Endothelial cell of umbilical vein (primary cell): ENCODE measurements around the gene ARHGAP42. TPM values are rescaled to one million over a fixed set of nuclear protein-coding genes. Genes with fewer than 3 reads are reported as not detected.

Experiments used
- BruUV-seq: library from RNA; stranded (reverse); fragments of 400-500 nt; replicated peaks from 2 replicates; lab custom pipeline; 2021; lab: Mats Ljungman, UMichigan
- CTCF ChIA-PET: fragments of 300-600, 350-600 bp; sonication (Branson Sonifier 250); formaldehyde crosslinking; loops from one replicate; lab custom pipeline; 2021; ENCODE audit warnings: antibody characterized with exemption, inconsistent platforms; lab: Charles Lee
- POLR2A ChIA-PET: fragments of 300-600, 350-600 bp; sonication (Branson Sonifier 250); formaldehyde crosslinking; loops from one replicate; lab custom pipeline; 2021; ENCODE audit warnings: antibody characterized with exemption, inconsistent platforms; lab: Charles Lee
- DNase-seq: peaks from one replicate; pipeline ENCODE4 v3.0.0-alpha.2; 2011; ENCODE audit warnings: low read depth, low spot score
- FAIRE-seq: peaks from 2 replicates; lab custom pipeline; 2011; peaks lifted over from hg19 to GRCh38; lab: Jason Lieb, UNC
- H2AFZ ChIP-seq: 2 replicates; pipeline ENCODE4 v1.6.0; 2012; ENCODE audit warnings: low read depth, low read length, control low read depth, inconsistent platforms
- H3K27ac ChIP-seq: 2 replicates; pipeline ENCODE4 v1.5.1; 2011; ENCODE audit warnings: low read depth, mild to moderate bottlenecking, control low read depth, low read length, moderate library complexity; ENCODE audit not compliant: insufficient read depth
- H3K27me3 ChIP-seq, 2 experiments: 2 replicates each; pipeline versions ENCODE4 v1.6.0 to v1.6.1; 2011; ENCODE audit warnings: low read length in 2 of 2, mixed read lengths in 1 of 2; ENCODE audit not compliant: control insufficient read depth in 2 of 2, insufficient read depth in 2 of 2
- H3K36me3 ChIP-seq, 2 experiments: 2 replicates in 1 of 2; 3 replicates in 1 of 2; pipeline ENCODE4 v1.5.1; 2011; ENCODE audit warnings: low read length in 2 of 2, mild to moderate bottlenecking in 1 of 2, moderate library complexity in 1 of 2; ENCODE audit not compliant: control insufficient read depth in 2 of 2, insufficient read depth in 2 of 2; ENCODE audit errors: extremely low read depth in 1 of 2
- H3K4me1 ChIP-seq: 3 replicates; pipeline ENCODE4 v1.5.1; 2011; ENCODE audit warnings: mild to moderate bottlenecking, low read length; ENCODE audit not compliant: control insufficient read depth, insufficient read depth; ENCODE audit errors: extremely low read depth
- H3K4me2 ChIP-seq: 2 replicates; pipeline ENCODE4 v1.6.1; 2011; ENCODE audit warnings: low read length, control low read depth, mixed read lengths; ENCODE audit not compliant: insufficient read depth
- H3K4me3 ChIP-seq, 3 experiments: fragments of 200-600 bp in 1 of 3; sonication (generic), shearing (Covaris generic) in 1 of 3; replicated peaks in 1 of 3; 2 replicates each; pipeline ENCODE4 v1.5.1; 2011 to 2016; ENCODE audit warnings: control low read depth in 3 of 3, low read length in 3 of 3, mild to moderate bottlenecking in 2 of 3, inconsistent platforms in 1 of 3, low read depth in 1 of 3, moderate library complexity in 1 of 3; ENCODE audit not compliant: insufficient read depth in 1 of 3
- H3K79me2 ChIP-seq: 2 replicates; pipeline ENCODE4 v1.6.0; 2012; ENCODE audit warnings: low read length, inconsistent platforms; ENCODE audit not compliant: control insufficient read depth, insufficient read depth
- H3K9ac ChIP-seq: replicated peaks from 2 replicates; pipeline ENCODE3; 2011; ENCODE audit warnings: low read length, control low read depth; ENCODE audit not compliant: insufficient read depth; ENCODE audit errors: extremely low read depth
- H3K9me1 ChIP-seq: replicated peaks from 3 replicates; pipeline ENCODE4 v1.6.0; 2011; ENCODE audit warnings: mild to moderate bottlenecking, low read length; ENCODE audit not compliant: control insufficient read depth, insufficient read depth; ENCODE audit errors: extremely low read depth
- H3K9me3 ChIP-seq: replicated peaks from 2 replicates; pipeline ENCODE4 v1.5.1; 2012; ENCODE audit warnings: low read length, inconsistent platforms; ENCODE audit not compliant: control insufficient read depth, insufficient read depth
- H4K20me1 ChIP-seq: replicated peaks from 2 replicates; pipeline ENCODE3; 2011; ENCODE audit warnings: mild to moderate bottlenecking, low read length; ENCODE audit not compliant: control insufficient read depth, insufficient read depth; ENCODE audit errors: extremely low read depth
- GATA2 ChIP-seq: IDR thresholded peaks from 2 replicates; pipeline ENCODE4 v1.7.0; 2011; ENCODE audit warnings: low read depth, mild to moderate bottlenecking, moderate library complexity, mixed read lengths, low read length; ENCODE audit not compliant: insufficient read length, insufficient read depth
- JUN ChIP-seq: IDR thresholded peaks from 2 replicates; pipeline ENCODE4 v1.6.1; 2011; ENCODE audit warnings: borderline replicate concordance, low read depth; ENCODE audit not compliant: insufficient read length, insufficient read depth
- POLR2A ChIP-seq: IDR thresholded peaks from 2 replicates; pipeline ENCODE4 v1.6.1; 2012; ENCODE audit warnings: low read depth, mild to moderate bottlenecking, control low read depth, low read length
- POLR2AphosphoS5 ChIP-seq: IDR thresholded peaks from 2 replicates; pipeline ENCODE4 v1.6.1; 2012; ENCODE audit warnings: low read depth, mild to moderate bottlenecking, control low read depth, low read length, moderate library complexity; ENCODE audit not compliant: insufficient read depth
- dilution Hi-C: fragments of 300-500 bp; cut with MboI; formaldehyde crosslinking; loops from one replicate; pipeline ENCODE4 v1.15.0; 2019; ENCODE audit warnings: low sequenced_read_pairs; ENCODE audit not compliant: extremely low pct_ligation_motif_present
- intact Hi-C: fragments of 100-400 bp; cut with micrococcal nuclease; formaldehyde crosslinking; loops from one replicate; pipeline ENCODE4 v1.10.0; 2022
- polyA plus RNA-seq, 4 experiments: library from polyadenylated mRNA; depleted of rRNA in 3 of 4; stranded (reverse) in 3 of 4; unstranded in 1 of 4; fragments of >200 nt; gene quantifications; 2 replicates each; pipeline versions ENCODE4 v1.2.1 to v1.2.3, GENCODE V29; 2011 to 2012; ENCODE audit warnings: missing spikeins in 1 of 4
- total RNA-seq: library from RNA; stranded (reverse); gene quantifications from 2 replicates; pipeline ENCODE4 v1.2.3, GENCODE V29; 2021
- TF ChIP-seq, protein P1 (sequence below), 2 donors: IDR thresholded peaks; 1 replicate in 1 of 2; 2 replicates in 1 of 2; pipeline ENCODE4 v1.5.1; 2011; ENCODE audit warnings: low read length in 2 of 2, mild to moderate bottlenecking in 2 of 2, moderate library complexity in 2 of 2, control low read depth in 1 of 2, inconsistent platforms in 1 of 2, low read depth in 1 of 2; ENCODE audit not compliant: insufficient read depth in 1 of 2; ENCODE audit errors: extremely low read depth in 1 of 2

The ARHGAP42 gene
- total and polyA plus RNA-seq, 2 donors (not counting 3 experiments of a cell fraction or from before 2014, with no cell fraction given): 1.8 to 2.4 TPM

DNA sequence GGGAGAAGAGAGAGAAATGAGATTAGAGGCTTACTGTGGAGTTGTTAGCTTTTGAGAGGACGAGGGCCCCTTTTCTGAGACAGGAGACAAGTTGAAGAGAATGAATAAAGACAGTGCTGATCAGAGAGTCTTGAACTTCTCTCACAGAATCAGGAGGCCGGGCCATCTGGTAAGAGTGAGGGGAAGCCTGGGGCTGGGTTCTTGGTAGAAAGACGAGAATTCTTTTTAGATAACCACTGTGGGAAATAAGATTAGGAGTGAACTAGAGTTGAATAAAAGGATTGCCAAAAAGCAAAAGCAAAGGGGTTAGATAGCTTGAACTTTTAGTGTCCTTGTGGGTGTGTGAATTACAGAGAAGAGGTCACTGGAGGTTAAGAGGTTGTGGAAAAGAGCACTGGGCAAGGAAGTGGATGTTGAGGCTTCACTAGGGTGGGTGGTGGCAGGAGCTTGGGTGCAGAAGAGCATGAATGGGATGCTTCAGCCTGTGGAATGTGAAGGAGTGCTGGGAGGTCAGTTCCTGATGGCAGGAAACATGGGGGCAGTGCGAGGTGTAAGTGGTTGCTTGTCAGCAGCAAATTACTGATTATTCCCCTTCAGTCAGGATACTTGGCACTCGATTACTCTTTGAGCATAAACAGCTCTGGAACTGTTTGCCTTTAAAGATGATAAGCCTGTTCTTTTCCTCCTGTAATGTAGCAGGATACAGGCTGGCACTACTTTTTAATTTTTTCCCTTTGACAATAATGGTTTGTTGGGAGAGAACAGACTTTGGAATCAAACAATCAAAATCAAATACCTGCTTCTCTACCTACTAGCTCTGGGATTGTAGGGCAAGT is 98.3 kb downstream of the ARHGAP42 start:
- no peak overlapping the region for H3K9ac ChIP-seq
- BruUV-seq: no TSS peak
- CTCF ChIA-PET: no interaction called here
- H3K27ac ChIP-seq: no peak overlapping the region
- no peaks in the 10 kb centered on the region for H3K79me2 ChIP-seq
- no peak overlapping the region for H3K4me3 ChIP-seq
- no peaks in the 10 kb centered on the region for H3K9me1 ChIP-seq
- TF ChIP-seq, protein P1, sequence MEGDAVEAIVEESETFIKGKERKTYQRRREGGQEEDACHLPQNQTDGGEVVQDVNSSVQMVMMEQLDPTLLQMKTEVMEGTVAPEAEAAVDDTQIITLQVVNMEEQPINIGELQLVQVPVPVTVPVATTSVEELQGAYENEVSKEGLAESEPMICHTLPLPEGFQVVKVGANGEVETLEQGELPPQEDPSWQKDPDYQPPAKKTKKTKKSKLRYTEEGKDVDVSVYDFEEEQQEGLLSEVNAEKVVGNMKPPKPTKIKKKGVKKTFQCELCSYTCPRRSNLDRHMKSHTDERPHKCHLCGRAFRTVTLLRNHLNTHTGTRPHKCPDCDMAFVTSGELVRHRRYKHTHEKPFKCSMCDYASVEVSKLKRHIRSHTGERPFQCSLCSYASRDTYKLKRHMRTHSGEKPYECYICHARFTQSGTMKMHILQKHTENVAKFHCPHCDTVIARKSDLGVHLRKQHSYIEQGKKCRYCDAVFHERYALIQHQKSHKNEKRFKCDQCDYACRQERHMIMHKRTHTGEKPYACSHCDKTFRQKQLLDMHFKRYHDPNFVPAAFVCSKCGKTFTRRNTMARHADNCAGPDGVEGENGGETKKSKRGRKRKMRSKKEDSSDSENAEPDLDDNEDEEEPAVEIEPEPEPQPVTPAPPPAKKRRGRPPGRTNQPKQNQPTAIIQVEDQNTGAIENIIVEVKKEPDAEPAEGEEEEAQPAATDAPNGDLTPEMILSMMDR (IDR thresholded peaks at IDR 0.05; ENCODE audit: extremely low read depth in 1 of 2, insufficient read depth in 1 of 2, low read depth in 1 of 2, low read length in 2 of 2): no peak
- TF ChIP-seq GATA2: no peak
- TF ChIP-seq POLR2A: no peak
- TF ChIP-seq POLR2AphosphoS5: no peak
- no peak for TF ChIP-seq JUN
- no peak overlapping the region for H3K4me2 ChIP-seq
- no peaks in the 10 kb centered on the region for H4K20me1 ChIP-seq
- FAIRE-seq (no peak), DNase-seq (no peak)
- intact Hi-C loops: no loop called here
- no peaks in the 10 kb centered on the region for H3K27me3 ChIP-seq
- no peak overlapping the region for H2AFZ ChIP-seq
- dilution Hi-C loops: no loop called here
- H3K36me3 ChIP-seq: no peaks in the 10 kb centered on the region
- no peaks in the 10 kb centered on the region for H3K4me1 ChIP-seq
- POLR2A ChIA-PET: no interaction called here
- no peaks in the 10 kb centered on the region for H3K9me3 ChIP-seq
